ENCODE measurements around the gene C2CD4A.

C2CD4A gene

DNA sequence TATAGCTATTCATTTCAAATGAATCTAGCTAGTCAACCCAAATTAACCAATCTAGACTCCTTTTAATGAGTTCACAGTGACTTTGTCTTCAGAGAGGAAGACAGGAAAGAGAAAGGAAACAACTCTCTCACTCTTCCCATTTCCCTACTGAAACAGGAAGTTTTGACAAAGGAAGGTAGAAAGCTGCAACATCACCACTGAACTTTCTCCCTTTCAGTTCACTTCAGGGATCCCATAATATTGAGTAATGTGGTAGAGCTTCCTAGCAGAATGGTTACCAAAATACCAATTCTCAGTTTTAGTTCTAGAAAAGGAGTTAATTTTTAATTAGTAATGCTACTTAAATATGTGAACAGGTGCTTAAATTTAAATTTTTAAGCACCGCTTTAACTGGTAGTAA lies 14.1 kb upstream of the C2CD4A start:
- TF ChIP-seq, protein P1, sequence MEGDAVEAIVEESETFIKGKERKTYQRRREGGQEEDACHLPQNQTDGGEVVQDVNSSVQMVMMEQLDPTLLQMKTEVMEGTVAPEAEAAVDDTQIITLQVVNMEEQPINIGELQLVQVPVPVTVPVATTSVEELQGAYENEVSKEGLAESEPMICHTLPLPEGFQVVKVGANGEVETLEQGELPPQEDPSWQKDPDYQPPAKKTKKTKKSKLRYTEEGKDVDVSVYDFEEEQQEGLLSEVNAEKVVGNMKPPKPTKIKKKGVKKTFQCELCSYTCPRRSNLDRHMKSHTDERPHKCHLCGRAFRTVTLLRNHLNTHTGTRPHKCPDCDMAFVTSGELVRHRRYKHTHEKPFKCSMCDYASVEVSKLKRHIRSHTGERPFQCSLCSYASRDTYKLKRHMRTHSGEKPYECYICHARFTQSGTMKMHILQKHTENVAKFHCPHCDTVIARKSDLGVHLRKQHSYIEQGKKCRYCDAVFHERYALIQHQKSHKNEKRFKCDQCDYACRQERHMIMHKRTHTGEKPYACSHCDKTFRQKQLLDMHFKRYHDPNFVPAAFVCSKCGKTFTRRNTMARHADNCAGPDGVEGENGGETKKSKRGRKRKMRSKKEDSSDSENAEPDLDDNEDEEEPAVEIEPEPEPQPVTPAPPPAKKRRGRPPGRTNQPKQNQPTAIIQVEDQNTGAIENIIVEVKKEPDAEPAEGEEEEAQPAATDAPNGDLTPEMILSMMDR (IDR thresholded peaks at IDR 0.05; ENCODE audit: borderline replicate concordance, control extremely low read depth, extremely low read depth, insufficient read depth, missing control alignments): no peak
- in situ Hi-C loops (cut with MboI; ENCODE audit: low sequenced_read_pairs, unreplicated experiment): no loop called here
- no peak for DNase-seq (ENCODE audit: low spot score)

DNA sequence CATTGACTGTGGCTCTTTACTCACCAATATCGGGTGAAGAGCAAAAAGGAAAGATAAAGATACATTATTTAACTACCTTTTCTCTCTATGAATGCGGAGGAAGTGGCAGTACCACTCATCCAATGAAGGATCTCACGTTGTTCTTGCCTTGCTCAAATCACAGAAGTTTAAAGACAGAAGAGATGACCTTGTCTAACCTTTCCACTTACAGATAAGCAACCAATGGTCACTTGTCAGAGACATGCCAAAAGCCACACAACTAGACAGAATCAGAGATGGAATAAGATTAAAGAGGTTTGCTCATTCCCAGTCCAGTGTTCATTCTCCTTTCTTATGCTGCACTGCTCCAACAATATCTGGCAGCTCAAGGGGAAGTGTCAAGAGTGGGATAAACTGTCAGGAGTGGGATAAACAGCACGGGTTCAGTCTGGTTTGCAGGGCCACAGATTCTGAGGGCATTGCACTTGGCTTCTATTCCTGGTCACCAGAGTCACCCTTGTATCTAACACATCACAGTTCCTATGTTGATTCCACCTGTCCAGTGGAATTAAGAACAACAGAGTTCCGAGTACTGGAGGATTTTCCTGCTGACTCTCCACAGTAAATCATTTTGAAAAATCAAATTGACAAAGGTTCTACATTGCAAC lies 13.2 kb upstream of the C2CD4A start:
- in situ Hi-C loops (cut with MboI; ENCODE audit: low sequenced_read_pairs, unreplicated experiment): no loop called here
- no peak for DNase-seq (ENCODE audit: low spot score)
- TF ChIP-seq, protein P1 (IDR thresholded peaks at IDR 0.05; ENCODE audit: borderline replicate concordance, control extremely low read depth, extremely low read depth, insufficient read depth, missing control alignments): no peak

DNA sequence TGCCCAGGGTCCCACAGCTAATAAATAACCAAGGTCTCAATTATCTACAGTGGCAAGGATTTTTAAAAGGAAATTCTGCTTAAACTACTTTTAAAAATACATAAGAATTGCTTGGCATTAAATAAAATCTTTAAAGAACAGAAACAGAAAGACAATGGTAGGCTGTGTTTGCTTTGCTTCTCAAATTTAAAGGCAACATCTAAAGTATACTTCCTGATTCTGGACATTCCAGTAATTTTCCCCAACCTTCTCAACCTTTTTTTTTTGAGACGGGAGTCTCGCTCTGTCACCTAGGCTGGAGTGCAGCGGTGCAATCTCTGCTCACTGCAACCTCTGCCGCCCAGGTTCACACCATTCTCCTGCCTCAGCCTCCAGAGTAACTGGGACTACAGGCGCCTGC lies 11.8 kb upstream of the C2CD4A start:
- TF ChIP-seq, protein P1 (IDR thresholded peaks at IDR 0.05; ENCODE audit: borderline replicate concordance, control extremely low read depth, extremely low read depth, insufficient read depth, missing control alignments): no peak
- in situ Hi-C loops (cut with MboI; ENCODE audit: low sequenced_read_pairs, unreplicated experiment): no loop called here
- DNase-seq (ENCODE audit: low spot score): no peak

DNA sequence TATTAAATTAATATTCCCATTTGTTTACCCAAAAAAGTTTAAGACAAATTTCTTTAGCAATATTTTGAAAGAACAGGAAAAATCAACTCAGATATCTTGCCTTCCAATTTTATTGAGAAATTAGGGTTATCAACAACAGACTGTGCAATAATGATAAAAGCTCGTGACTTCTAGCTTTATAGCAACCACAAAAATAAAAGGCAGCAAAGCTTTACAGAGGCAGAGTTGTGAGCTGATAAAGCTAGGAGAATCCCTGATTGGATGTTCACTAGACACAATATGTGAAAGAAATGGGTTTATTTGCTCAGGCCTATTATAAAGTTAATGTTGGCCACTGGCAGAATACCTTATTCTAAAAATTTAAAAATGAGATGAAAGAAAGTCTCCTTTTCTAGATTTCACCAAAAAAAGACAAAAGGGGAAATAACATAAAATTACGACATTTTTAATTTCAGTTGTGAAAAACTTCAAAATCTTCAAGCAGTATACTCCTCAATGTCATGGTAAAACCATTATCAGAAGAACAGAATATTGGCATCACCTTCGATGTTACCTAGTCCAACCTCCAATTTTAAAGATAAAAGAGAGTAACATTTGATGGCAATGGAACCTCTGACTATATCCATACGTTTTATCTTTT lies 9.3 kb upstream of the C2CD4A start:
- DNase-seq (ENCODE audit: low spot score): no peak
- TF ChIP-seq, protein P1 (IDR thresholded peaks at IDR 0.05; ENCODE audit: borderline replicate concordance, control extremely low read depth, extremely low read depth, insufficient read depth, missing control alignments): no peak
- in situ Hi-C loops (cut with MboI; ENCODE audit: low sequenced_read_pairs, unreplicated experiment): no loop called here

DNA sequence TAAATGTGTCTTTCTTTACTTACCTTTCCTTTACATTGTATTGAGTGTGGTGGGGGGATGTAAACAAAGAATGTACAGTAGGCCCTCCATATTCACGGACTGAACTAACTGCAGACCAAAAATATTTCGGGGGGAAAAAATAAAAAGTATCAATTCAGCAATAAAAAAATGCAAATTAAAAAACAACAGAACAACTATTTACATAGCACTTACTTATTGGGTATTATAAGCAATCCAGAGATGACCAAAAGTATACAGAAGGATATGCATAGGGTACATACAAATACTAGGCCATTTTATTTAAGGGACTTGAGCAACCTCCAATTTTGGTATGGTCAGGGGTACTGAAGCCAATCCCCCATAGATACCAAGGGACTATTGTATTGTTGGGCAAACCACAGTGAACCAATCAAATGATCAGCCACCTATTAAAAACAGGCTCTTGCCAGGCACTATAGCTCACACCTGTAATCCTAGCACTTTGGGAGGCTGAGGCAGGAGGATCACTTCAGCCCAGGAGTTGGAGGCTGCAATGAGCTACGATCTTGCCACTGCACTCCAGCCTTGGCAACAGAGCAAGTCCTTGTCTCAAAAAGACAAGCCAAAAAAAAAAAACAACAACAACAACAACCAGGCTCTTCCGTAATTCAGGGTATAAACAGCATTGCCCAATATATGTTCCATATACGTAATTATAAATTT lies 8.3 kb upstream of the C2CD4A start:
- TF ChIP-seq, protein P1 (IDR thresholded peaks at IDR 0.05; ENCODE audit: borderline replicate concordance, control extremely low read depth, extremely low read depth, insufficient read depth, missing control alignments): no peak
- DNase-seq (ENCODE audit: low spot score): no peak
- in situ Hi-C loops (cut with MboI; ENCODE audit: low sequenced_read_pairs, unreplicated experiment): no loop called here

DNA sequence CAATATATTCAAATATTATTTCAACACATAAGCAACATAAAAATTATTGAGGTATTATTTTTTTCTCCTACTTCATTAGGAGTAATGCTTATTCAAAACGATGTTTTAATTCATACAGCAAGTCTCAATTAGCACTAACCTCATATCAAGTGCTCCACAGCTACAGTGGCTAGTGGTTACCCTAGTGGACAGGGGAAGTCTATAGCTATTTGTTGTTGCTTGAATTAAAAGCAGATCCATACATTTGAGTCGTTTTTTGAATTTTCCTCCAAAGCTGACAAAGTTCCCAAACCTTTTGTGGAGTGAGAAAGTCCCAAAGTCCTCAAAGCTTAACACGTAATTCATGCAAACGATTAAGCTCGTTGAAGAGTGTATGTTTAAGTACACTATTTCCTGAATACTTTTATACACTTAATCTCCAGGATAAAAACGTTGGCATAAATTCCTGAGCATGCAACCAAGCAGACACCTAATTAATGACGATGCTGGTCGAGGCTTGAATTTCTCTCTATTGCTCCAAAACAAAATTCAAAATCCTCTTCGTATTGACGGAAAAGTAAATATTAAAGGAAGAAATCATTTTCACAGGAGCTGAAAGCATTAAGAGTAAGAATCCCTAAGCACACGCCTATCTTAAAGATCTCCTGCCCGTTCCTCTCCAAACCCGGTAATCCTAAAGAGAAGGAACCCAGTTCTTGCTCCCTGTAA lies 7.5 kb upstream of the C2CD4A start:
- in situ Hi-C loops (cut with MboI; ENCODE audit: low sequenced_read_pairs, unreplicated experiment): no loop called here
- no peak for DNase-seq (ENCODE audit: low spot score)

More for the DNA sequence above, 7.5 kb upstream of the C2CD4A start:
- TF ChIP-seq, protein P1 (IDR thresholded peaks at IDR 0.05; ENCODE audit: borderline replicate concordance, control extremely low read depth, extremely low read depth, insufficient read depth, missing control alignments): no peak

Measured in GM13976 (cell line).